ENCODE measurements around the gene GARIN1A. TPM values are rescaled to one million over a fixed set of nuclear protein-coding genes. Genes with fewer than 3 reads are reported as not detected.
"Not testable (repeated sequence)": the region's sequence is repeated elsewhere in the genome, so short reads cannot be mapped to it uniquely, and the experiment has no call there.

Gene GARIN1A
- total RNA-seq, 1 donor from 2014 or later: 2.1 TPM

DNA sequence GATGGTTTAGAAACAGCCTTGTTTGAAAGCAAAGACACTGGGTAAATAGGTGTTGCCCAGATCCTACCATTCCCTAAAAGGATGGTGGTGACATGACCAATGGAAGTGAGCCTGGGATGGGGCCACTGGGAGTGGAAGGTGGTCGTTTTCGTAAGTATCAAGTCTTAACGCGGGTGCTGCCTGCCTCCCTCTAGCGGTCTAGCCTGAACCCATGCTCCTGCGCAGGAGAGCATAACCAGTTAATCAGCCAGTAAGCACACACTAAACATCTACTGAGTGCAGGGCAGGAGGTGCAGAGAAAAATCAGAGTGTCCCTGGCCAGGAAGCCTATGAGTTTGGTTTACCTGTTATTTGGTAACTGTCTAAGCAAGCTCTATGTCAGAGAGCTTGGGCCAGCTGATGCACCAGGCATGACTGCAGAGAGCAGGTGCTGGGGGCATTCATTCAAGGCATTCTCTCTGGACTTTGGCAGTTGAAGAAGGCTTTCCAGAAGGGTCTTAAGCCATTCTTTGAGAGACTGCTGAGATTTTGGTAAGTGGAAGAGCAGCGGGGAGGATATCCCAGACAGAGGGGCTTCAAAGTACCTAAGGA, 930 bp downstream of the GARIN1A start:
- no peaks in the 10 kb centered on the region for H3K36me3 ChIP-seq
- H3K27ac ChIP-seq: no peak overlapping the region
- no peaks in the 10 kb centered on the region for H3K4me1 ChIP-seq
- H3K27me3 ChIP-seq: no peaks in the 10 kb centered on the region
- TF ChIP-seq, protein P1, sequence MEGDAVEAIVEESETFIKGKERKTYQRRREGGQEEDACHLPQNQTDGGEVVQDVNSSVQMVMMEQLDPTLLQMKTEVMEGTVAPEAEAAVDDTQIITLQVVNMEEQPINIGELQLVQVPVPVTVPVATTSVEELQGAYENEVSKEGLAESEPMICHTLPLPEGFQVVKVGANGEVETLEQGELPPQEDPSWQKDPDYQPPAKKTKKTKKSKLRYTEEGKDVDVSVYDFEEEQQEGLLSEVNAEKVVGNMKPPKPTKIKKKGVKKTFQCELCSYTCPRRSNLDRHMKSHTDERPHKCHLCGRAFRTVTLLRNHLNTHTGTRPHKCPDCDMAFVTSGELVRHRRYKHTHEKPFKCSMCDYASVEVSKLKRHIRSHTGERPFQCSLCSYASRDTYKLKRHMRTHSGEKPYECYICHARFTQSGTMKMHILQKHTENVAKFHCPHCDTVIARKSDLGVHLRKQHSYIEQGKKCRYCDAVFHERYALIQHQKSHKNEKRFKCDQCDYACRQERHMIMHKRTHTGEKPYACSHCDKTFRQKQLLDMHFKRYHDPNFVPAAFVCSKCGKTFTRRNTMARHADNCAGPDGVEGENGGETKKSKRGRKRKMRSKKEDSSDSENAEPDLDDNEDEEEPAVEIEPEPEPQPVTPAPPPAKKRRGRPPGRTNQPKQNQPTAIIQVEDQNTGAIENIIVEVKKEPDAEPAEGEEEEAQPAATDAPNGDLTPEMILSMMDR (IDR thresholded peaks at IDR 0.05): peak; percentile 40
- H3K4me3 ChIP-seq: no peak overlapping the region
- ATAC-seq (peak; percentile 61), DNase-seq (no peak)
- no peaks in the 10 kb centered on the region for H3K9me3 ChIP-seq
- intact Hi-C loops (cut with DNase I): no loop called here

DNA sequence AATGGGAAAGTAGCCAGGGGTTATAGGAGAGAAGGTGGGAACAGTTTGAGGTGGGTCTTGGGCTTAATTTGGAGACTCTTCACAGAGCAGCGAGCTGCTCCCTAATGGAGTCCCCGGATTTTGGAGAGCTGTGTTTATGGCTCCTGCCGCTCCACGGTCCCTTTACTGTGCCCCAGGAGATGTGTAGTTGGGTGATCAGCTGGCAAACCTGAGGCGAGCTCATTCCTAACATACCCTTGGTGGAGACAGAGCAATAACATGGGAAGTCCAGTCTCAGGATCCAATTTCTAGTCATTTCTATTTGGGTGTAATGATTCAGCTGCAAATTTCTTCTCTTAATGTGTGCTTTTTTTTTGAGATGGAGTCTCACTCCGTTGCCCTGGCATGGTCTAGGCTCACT, 1.5 kb downstream of the GARIN1A start:
- Histone ChIP-seq H3K27ac (no peak overlapping the region), H3K4me3 (no peak overlapping the region), H3K36me3 (no peaks in the 10 kb centered on the region), H3K4me1 (no peaks in the 10 kb centered on the region), H3K9me3 (no peaks in the 10 kb centered on the region), H3K27me3 (no peaks in the 10 kb centered on the region)
- ATAC-seq (no peak), DNase-seq (no peak)
- intact Hi-C loops (cut with DNase I): no loop called here
- TF ChIP-seq, protein P1 (IDR thresholded peaks at IDR 0.05): no peak

DNA sequence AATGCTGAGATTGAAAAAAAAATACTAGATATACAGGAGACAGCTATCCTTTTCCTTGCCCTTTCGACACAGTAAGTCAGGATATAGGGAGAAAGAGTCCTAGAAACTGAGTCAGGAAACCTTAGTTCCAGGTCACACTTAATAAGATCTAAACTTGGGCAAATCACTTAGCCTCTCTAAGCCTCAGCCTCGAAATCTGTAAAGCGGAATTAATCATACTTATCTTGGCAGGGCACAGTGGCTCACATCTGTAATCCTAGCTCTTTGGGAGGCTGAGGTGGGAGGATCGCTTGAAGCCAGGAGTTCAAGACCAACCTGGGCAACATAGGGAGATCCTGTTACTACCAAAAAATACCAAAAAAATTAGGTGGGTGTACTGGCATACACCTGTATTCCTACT, 4.6 kb downstream of the GARIN1A start:
- TF ChIP-seq, protein P1 (IDR thresholded peaks at IDR 0.05): no peak
- Histone ChIP-seq H3K27me3 (no peaks in the 10 kb centered on the region), H3K4me3 (no peak overlapping the region), H3K9me3 (no peaks in the 10 kb centered on the region), H3K4me1 (no peaks in the 10 kb centered on the region), H3K36me3 (no peaks in the 10 kb centered on the region), H3K27ac (no peak overlapping the region)
- DNase-seq (no peak), ATAC-seq (no peak)
- intact Hi-C loops (cut with DNase I): no loop called here

DNA sequence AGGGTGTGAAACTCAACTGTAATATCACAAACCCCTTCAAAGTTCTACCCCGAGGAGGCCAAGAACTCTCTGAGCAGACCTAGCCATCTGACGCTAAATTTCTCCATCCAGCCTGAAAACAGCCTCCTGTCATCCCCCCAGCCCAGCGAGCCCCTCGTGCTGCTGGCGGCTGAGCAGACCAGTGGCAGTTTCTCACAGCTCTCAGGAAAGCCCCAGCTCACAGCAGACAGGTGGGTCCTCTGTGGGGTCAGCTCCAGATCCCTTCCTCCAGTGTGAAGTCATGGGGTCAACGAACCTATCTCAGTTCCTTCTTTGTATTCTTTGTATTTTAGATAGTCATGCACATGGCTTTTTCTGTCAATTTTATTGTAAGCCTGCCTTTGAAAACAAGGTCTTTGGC, 7.8 kb downstream of the GARIN1A start:
- intact Hi-C loops (cut with DNase I): no loop called here
- DNase-seq (no peak), ATAC-seq (no peak)
- Histone ChIP-seq H3K9me3 (no peaks in the 10 kb centered on the region), H3K27me3 (no peaks in the 10 kb centered on the region), H3K36me3 (no peaks in the 10 kb centered on the region), H3K4me3 (no peak overlapping the region), H3K27ac (no peak overlapping the region), H3K4me1 (no peaks in the 10 kb centered on the region)
- TF ChIP-seq, protein P1 (IDR thresholded peaks at IDR 0.05): no peak

DNA sequence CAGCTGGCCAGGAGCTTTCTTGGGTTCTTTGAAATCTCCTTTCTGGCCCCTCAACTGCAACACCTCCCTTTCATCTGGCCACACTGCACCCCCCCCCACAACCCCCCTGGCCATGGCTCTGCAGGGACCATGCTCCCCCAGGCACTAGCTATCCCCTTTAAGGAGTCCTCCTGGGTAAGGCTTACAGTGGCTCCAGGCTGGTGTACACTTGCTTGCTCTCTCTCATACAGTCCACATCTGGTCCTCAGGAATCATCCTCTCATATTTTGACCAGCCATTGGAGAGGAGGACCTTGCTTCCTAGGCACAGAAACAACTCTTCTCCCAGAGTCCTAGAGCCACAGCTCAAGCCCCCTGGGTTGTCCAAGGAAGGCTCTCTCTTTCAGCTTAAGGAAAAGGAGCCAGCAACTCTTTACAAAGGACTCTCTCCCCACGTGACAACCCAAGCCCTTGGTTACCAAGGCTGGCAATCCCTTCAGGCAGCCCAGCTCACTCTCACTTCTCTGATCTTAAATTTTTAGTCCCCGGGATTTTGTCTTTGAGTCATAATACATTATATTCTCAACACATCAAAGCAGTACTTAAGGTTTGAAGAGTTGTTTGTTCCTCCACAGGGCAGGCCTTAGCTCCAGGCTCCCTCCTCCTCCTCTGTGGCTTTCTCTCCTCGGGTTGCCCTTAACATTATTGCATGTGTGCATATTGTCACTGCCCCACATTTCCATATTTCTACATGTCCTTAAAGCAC, 9.9 kb downstream of the GARIN1A start:
- DNase-seq (no peak), ATAC-seq (no peak)
- intact Hi-C loops (cut with DNase I): no loop called here
- Histone ChIP-seq H3K4me1 (no peaks in the 10 kb centered on the region), H3K4me3 (no peak overlapping the region), H3K27me3 (no peaks in the 10 kb centered on the region), H3K36me3 (no peaks in the 10 kb centered on the region), H3K9me3 (no peaks in the 10 kb centered on the region), H3K27ac (no peak overlapping the region)
- TF ChIP-seq, protein P1 (IDR thresholded peaks at IDR 0.05): no peak

DNA sequence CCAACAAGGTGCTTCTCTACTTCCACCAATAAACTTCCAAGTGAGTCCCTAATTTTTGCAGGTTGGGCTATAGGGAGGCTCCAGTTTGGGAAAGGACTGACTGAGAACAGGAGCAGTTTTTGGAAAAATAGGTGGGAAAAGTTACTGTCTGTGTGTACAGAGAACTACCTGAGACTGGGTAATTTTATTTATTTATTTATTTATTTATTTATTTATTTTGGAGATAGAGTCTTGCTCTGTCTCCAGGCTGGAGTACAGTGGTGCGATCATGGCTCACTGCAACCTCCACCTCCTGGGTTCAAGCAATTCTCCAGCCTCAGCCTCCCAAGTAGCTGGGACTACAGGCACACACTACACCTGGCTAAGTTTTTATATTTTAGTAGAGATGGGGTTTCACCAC, 11.2 kb downstream of the GARIN1A start:
- intact Hi-C loops (cut with DNase I); H3K27me3 ChIP-seq; H3K27ac ChIP-seq; H3K4me1 ChIP-seq; H3K4me3 ChIP-seq; ATAC-seq; H3K9me3 ChIP-seq; DNase-seq; H3K36me3 ChIP-seq: not testable (repeated sequence)

DNA sequence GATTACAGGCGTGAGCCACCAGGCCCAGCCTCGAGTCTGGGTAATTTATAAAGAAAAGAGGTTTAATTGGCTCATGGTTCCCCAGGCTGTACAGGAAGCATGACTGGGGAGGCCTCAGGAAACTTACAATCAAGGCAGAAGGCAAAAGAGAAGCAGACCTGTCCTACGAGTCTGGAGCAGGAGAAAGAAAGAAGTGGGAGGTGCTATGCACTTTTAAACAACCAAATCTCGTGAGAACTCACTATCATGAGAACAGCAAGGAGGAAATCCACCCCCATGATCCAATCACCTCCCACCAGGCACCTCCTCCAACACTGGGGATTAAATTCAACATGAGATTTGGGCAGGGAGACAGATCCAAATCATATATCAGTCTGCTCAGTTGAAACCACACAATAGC, 11.6 kb downstream of the GARIN1A start:
- DNase-seq; H3K4me1 ChIP-seq; H3K9me3 ChIP-seq; intact Hi-C loops (cut with DNase I); ATAC-seq; H3K4me3 ChIP-seq; H3K36me3 ChIP-seq; H3K27me3 ChIP-seq; H3K27ac ChIP-seq: not testable (repeated sequence)

Measured in upper lobe of right lung (tissue), 1 donor.